WTC11 (cell line): ENCODE measurements around the gene TBC1D14. TPM values are rescaled to one million over a fixed set of nuclear protein-coding genes. Genes with fewer than 3 reads are reported as not detected.

Source experiments
- ATAC-seq: fragments of 200-7000 bp; cut with Tn5 transposase; 2 replicates; pipeline ENCODE4 v1.10.0; 2021; ENCODE audit warnings: mild to moderate bottlenecking, moderate library complexity
- CTCF ChIA-PET: fragments of 300-600 bp; sonication (Branson Sonifier 250); formaldehyde crosslinking; loops from one replicate; lab custom pipeline; 2021; ENCODE audit warnings: antibody characterized with exemption; lab: Charles Lee
- POLR2A ChIA-PET: fragments of 350-600 bp; sonication (Branson Sonifier 250); formaldehyde crosslinking; loops from one replicate; lab custom pipeline; 2021; ENCODE audit warnings: antibody characterized with exemption; lab: Charles Lee
- DNase-seq: peaks from one replicate; pipeline ENCODE4 v3.0.0; 2021; ENCODE audit warnings: low spot score
- H3K27ac Mint-ChIP-seq: 2 replicates; pipeline ENCODE4 v1.8.0; 2021; ENCODE audit warnings: mixed read lengths
- H3K27me3 Mint-ChIP-seq: 2 replicates; pipeline ENCODE4 v1.8.0; 2021; ENCODE audit warnings: low read depth, mild to moderate bottlenecking, moderate library complexity, mixed read lengths
- H3K36me3 Mint-ChIP-seq: 2 replicates; pipeline ENCODE4 v1.8.0; 2021; ENCODE audit warnings: mixed read lengths
- H3K4me1 Mint-ChIP-seq: 2 replicates; pipeline ENCODE4 v1.8.0; 2022; ENCODE audit warnings: mixed read lengths
- H3K4me3 Mint-ChIP-seq: 2 replicates; pipeline ENCODE4 v1.8.0; 2021; ENCODE audit warnings: mild to moderate bottlenecking, moderate library complexity, mixed read lengths
- H3K9me3 Mint-ChIP-seq: 2 replicates; pipeline ENCODE4 v1.8.0; 2021; ENCODE audit warnings: mixed read lengths
- AFF4 ChIP-seq: sonication (generic); formaldehyde crosslinking; IDR thresholded peaks from 2 replicates; pipeline ENCODE4 v1.8.1; 2023; ENCODE audit warnings: mild to moderate bottlenecking, missing genetic modification reagents, borderline replicate concordance
- ARID4B ChIP-seq: sonication (generic); formaldehyde crosslinking; IDR thresholded peaks from 2 replicates; pipeline ENCODE4 v1.8.0; 2023; ENCODE audit warnings: missing genetic modification reagents, mild to moderate bottlenecking, borderline replicate concordance
- ATF1 ChIP-seq: sonication (generic); formaldehyde crosslinking; IDR thresholded peaks from 2 replicates; pipeline ENCODE4 v1.8.1; 2023; ENCODE audit warnings: mild to moderate bottlenecking, moderate library complexity, missing genetic modification reagents
- CTCF ChIP-seq: fragments of 200-600 bp; IDR thresholded peaks from 2 replicates; pipeline ENCODE4 v1.8.0; 2022; ENCODE audit warnings: antibody characterized with exemption
- EMX1 ChIP-seq: fragments of 250-450 bp; sonication (Bioruptor Pico); IDR thresholded peaks from 2 replicates; pipeline ENCODE4 v1.8.0; 2021; ENCODE audit warnings: mild to moderate bottlenecking
- IRF1 ChIP-seq: sonication (generic); formaldehyde crosslinking; IDR thresholded peaks from 2 replicates; pipeline ENCODE4 v1.8.0; 2023; ENCODE audit warnings: missing genetic modification reagents
- JUN ChIP-seq: sonication (generic); formaldehyde crosslinking; IDR thresholded peaks from 2 replicates; pipeline ENCODE4 v1.8.0; 2023; ENCODE audit warnings: mild to moderate bottlenecking, missing genetic modification reagents
- MAX ChIP-seq: sonication (generic); formaldehyde crosslinking; IDR thresholded peaks from 2 replicates; pipeline ENCODE4 v1.8.0; 2022; ENCODE audit warnings: mild to moderate bottlenecking, missing genetic modification reagents
- NFATC4 ChIP-seq: fragments of 250-450 bp; sonication (Bioruptor Pico); IDR thresholded peaks from 2 replicates; pipeline ENCODE4 v1.9.0; 2021; ENCODE audit warnings: mild to moderate bottlenecking
- NFE2L1 ChIP-seq: sonication (generic); formaldehyde crosslinking; IDR thresholded peaks from 2 replicates; pipeline ENCODE4 v1.8.1; 2023; ENCODE audit warnings: missing genetic modification reagents
- NFYB ChIP-seq: sonication (generic); formaldehyde crosslinking; conservative IDR thresholded peaks from 2 replicates; pipeline ENCODE4 v1.8.0; 2022; ENCODE audit warnings: low read depth, missing genetic modification reagents
- RORB ChIP-seq: fragments of 250-450 bp; sonication (Bioruptor Pico); IDR thresholded peaks from 2 replicates; pipeline ENCODE4 v1.9.0; 2021; ENCODE audit warnings: mild to moderate bottlenecking
- SMAD3 ChIP-seq: sonication (generic); formaldehyde crosslinking; IDR thresholded peaks from 2 replicates; pipeline ENCODE4 v1.8.0; 2022; ENCODE audit warnings: missing genetic modification reagents, mild to moderate bottlenecking, borderline replicate concordance
- ZNF121 ChIP-seq: sonication (generic); formaldehyde crosslinking; IDR thresholded peaks from 2 replicates; pipeline ENCODE4 v1.8.0; 2023; ENCODE audit warnings: missing genetic modification reagents
- ZNF232 ChIP-seq: sonication (generic); formaldehyde crosslinking; IDR thresholded peaks from 2 replicates; pipeline ENCODE4 v1.8.0; 2022; ENCODE audit warnings: mild to moderate bottlenecking, missing genetic modification reagents
- ZNF423 ChIP-seq: fragments of 250-450 bp; sonication (Bioruptor Pico); IDR thresholded peaks from 2 replicates; pipeline ENCODE4 v2.1.2; 2022; ENCODE audit warnings: mild to moderate bottlenecking, moderate library complexity
- ZNF532 ChIP-seq: fragments of 250-450 bp; sonication (Bioruptor Pico); IDR thresholded peaks from 2 replicates; pipeline ENCODE4 v1.9.0; 2021; ENCODE audit warnings: mild to moderate bottlenecking, borderline replicate concordance
- total RNA-seq: library from RNA; stranded (reverse); gene quantifications from 3 replicates; pipeline ENCODE4 v1.2.3, GENCODE V29; 2021

The TBC1D14 gene
- total RNA-seq, 1 experiment from 2014 or later: 45.1 TPM

- peaks cover 40% of the 10 kb centered on the region for H3K4me1 Mint-ChIP-seq
- ChIA-PET POLR2A (no interaction called here), CTCF (no interaction called here)
- peaks cover 9% of the 10 kb centered on the region; the same call in 1 of the 2 replicates for H3K36me3 Mint-ChIP-seq
- H3K4me3 Mint-ChIP-seq: peak overlapping the region; percentile 99
- ATAC-seq (no peak), DNase-seq (no peak)
- H3K27ac Mint-ChIP-seq: peak overlapping the region; percentile 53
- no peaks in the 10 kb centered on the region; the same call in 1 of the 2 replicates for H3K27me3 Mint-ChIP-seq
- no peaks in the 10 kb centered on the region for H3K9me3 Mint-ChIP-seq
- TF ChIP-seq ZNF232 (CRISPR knock-in tag): no peak
- TF ChIP-seq CTCF: no peak
- TF ChIP-seq JUN (CRISPR knock-in tag): no peak
- no peak for TF ChIP-seq SMAD3 (CRISPR knock-in tag)
- peak; percentile 72 for TF ChIP-seq ZNF423
- no peak for TF ChIP-seq NFYB (CRISPR knock-in tag)
- TF ChIP-seq NFATC4 (CRISPR knock-in tag): no peak
Measured at GRCh38 chr4:6989331-6989923, 79.8 kb downstream of the TBC1D14 start.

GRCh38 chr4:6990661-6991060 is 81.0 kb downstream of the TBC1D14 start:
- Mint-ChIP-seq H3K27ac (peak overlapping the region; percentile 87; the same call in 1 of the 2 replicates), H3K27me3 (no peaks in the 10 kb centered on the region; the same call in 1 of the 2 replicates), H3K9me3 (no peaks in the 10 kb centered on the region), H3K4me1 (peaks cover 32% of the 10 kb centered on the region), H3K36me3 (peaks cover 16% of the 10 kb centered on the region; the same call in 1 of the 2 replicates), H3K4me3 (no peak overlapping the region)
- DNase-seq (no peak), ATAC-seq (no peak)
- ChIA-PET CTCF (interaction anchor here (2.5 kb wide), 1 partner anchor 52 kb away, joined by 7 read pairs; a partner anchor contains a TSS), POLR2A (no interaction called here)
- TF ChIP-seq ATF1 (no peak), EMX1 (no peak), ZNF532 (no peak), ARID4B (CRISPR knock-in tag) (no peak), CTCF (no peak), SMAD3 (CRISPR knock-in tag) (no peak), MAX (no peak), ZNF121 (no peak), AFF4 (no peak), IRF1 (CRISPR knock-in tag) (no peak), RORB (CRISPR knock-in tag) (no peak), NFE2L1 (no peak)
